Ishikawa (cell line): Measurements from ENCODE around the gene RNF186.

Source experiments
- CEBPB ChIP-seq: IDR thresholded peaks from 2 replicates; pipeline ENCODE4 v1.6.1; 2012
- CREB1 ChIP-seq: IDR thresholded peaks from 2 replicates; pipeline ENCODE4 v1.6.1; 2012; ENCODE audit warnings: low read depth
- EGR1 ChIP-seq: IDR thresholded peaks from 2 replicates; pipeline ENCODE4 v1.6.1; 2012
- EP300 ChIP-seq: IDR thresholded peaks from 2 replicates; pipeline ENCODE4 v1.6.1; 2012; ENCODE audit warnings: borderline replicate concordance
- FOXM1 ChIP-seq: IDR thresholded peaks from 2 replicates; pipeline ENCODE4 v1.6.1; 2012; ENCODE audit warnings: low read depth, borderline replicate concordance
- NFIC ChIP-seq: IDR thresholded peaks from 2 replicates; pipeline ENCODE4 v1.6.1; 2012
- TAF1 ChIP-seq: IDR thresholded peaks from 2 replicates; pipeline ENCODE4 v1.6.1; 2012; ENCODE audit warnings: low read depth, mild to moderate bottlenecking
- TCF12 ChIP-seq: IDR thresholded peaks from 2 replicates; pipeline ENCODE4 v1.6.1; 2012; ENCODE audit warnings: low read depth
- TEAD4 ChIP-seq: IDR thresholded peaks from 2 replicates; pipeline ENCODE4 v1.6.1; 2012
- YY1 ChIP-seq: IDR thresholded peaks from 2 replicates; pipeline ENCODE4 v1.6.1; 2012; ENCODE audit warnings: low read depth
- TF ChIP-seq, protein P1 (sequence below): IDR thresholded peaks from 2 replicates; pipeline ENCODE4 v1.6.1; 2012; ENCODE audit warnings: low read depth, mild to moderate bottlenecking

- TF ChIP-seq TAF1 (no peak), EP300 (no peak), YY1 (no peak), TCF12 (no peak), TEAD4 (no peak), CREB1 (no peak), NFIC (no peak), EGR1 (no peak), CEBPB (no peak), FOXM1 (no peak)
- TF ChIP-seq, protein P1, sequence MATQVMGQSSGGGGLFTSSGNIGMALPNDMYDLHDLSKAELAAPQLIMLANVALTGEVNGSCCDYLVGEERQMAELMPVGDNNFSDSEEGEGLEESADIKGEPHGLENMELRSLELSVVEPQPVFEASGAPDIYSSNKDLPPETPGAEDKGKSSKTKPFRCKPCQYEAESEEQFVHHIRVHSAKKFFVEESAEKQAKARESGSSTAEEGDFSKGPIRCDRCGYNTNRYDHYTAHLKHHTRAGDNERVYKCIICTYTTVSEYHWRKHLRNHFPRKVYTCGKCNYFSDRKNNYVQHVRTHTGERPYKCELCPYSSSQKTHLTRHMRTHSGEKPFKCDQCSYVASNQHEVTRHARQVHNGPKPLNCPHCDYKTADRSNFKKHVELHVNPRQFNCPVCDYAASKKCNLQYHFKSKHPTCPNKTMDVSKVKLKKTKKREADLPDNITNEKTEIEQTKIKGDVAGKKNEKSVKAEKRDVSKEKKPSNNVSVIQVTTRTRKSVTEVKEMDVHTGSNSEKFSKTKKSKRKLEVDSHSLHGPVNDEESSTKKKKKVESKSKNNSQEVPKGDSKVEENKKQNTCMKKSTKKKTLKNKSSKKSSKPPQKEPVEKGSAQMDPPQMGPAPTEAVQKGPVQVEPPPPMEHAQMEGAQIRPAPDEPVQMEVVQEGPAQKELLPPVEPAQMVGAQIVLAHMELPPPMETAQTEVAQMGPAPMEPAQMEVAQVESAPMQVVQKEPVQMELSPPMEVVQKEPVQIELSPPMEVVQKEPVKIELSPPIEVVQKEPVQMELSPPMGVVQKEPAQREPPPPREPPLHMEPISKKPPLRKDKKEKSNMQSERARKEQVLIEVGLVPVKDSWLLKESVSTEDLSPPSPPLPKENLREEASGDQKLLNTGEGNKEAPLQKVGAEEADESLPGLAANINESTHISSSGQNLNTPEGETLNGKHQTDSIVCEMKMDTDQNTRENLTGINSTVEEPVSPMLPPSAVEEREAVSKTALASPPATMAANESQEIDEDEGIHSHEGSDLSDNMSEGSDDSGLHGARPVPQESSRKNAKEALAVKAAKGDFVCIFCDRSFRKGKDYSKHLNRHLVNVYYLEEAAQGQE: no peak
Measured at GRCh38 chr1:19824036-19824435, 9.0 kb upstream of the RNF186 start.
